GM12865 (cell line): ENCODE results near the gene ERGIC1.

ENCODE experiments used
- DNase-seq: peaks from one replicate; pipeline ENCODE4 v3.0.0; 2010; ENCODE audit warnings: low read depth
- H3K4me3 ChIP-seq: 2 replicates; pipeline ENCODE4 v1.5.1; 2011; ENCODE audit warnings: mild to moderate bottlenecking, low read depth, low read length, control low read depth
- TF ChIP-seq, protein P1 (sequence below): IDR thresholded peaks from 2 replicates; pipeline ENCODE4 v1.5.1; 2011; ENCODE audit warnings: low read length, control low read depth, low read depth, inconsistent platforms; ENCODE audit not compliant: insufficient read depth; ENCODE audit errors: missing control alignments

ERGIC1 gene

DNA sequence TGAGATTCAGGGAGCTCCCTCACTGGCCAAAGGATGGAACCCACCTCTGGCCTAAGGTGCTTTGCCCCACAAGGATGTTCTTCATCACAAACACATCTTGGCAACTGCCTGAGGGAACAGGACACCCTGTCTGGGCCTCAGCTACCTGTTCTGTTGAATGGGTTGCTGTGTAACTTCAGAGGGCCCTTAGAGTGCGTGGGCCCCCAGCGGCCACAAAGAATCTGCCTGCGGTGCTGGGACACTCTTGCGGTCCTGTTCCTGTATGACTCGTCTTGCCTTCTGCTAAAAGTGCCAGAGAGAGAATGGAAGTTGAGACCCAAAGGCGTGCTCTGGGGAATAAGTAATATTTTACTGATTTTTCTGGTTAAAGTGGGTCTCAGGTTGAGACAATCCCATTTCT, 111.1 kb downstream of the ERGIC1 start:
- DNase-seq: no peak
- TF ChIP-seq, protein P1, sequence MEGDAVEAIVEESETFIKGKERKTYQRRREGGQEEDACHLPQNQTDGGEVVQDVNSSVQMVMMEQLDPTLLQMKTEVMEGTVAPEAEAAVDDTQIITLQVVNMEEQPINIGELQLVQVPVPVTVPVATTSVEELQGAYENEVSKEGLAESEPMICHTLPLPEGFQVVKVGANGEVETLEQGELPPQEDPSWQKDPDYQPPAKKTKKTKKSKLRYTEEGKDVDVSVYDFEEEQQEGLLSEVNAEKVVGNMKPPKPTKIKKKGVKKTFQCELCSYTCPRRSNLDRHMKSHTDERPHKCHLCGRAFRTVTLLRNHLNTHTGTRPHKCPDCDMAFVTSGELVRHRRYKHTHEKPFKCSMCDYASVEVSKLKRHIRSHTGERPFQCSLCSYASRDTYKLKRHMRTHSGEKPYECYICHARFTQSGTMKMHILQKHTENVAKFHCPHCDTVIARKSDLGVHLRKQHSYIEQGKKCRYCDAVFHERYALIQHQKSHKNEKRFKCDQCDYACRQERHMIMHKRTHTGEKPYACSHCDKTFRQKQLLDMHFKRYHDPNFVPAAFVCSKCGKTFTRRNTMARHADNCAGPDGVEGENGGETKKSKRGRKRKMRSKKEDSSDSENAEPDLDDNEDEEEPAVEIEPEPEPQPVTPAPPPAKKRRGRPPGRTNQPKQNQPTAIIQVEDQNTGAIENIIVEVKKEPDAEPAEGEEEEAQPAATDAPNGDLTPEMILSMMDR: no peak
- H3K4me3 ChIP-seq: no peak overlapping the region

DNA sequence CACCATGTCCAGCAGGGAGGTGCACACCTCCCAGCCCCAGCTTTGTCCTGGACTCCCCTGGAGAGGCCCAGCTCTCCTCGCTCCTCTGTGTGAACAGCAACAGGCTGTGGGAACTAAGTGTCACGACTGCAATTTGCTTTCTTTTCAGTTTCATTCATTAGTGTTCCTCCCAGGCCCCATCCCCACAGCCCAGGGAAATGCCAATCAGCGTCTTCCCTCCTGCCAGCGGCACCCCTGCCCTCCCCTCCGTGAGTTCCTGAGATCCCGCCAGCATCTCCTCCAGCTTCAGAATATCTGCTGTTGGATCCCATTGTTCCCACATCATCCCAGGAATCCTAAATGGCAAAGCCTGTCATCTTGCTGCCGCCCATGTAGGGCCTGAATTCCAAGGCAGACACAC, 112.1 kb downstream of the ERGIC1 start:
- TF ChIP-seq, protein P1: no peak
- no peak overlapping the region for H3K4me3 ChIP-seq

DNA sequence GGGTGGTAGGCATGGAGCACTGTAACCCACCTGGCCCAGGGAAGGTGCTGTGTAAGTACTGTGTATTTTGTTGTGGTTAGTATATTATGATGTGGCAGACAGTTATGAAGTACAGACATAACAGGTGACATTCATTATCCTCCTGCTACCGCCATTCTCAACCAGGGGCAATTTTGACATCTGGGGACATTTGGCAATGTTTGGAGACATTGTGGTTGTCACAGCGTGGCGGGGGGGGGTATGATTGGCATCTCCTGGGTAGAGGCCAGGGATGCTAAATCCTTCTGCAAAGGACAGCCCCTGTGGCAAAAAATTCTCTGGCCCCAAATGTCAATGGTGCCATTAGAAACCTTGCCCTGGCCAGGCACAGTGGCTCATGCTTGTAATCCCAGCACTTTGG, 115.4 kb downstream of the ERGIC1 start:
- DNase-seq: no peak
- no peak overlapping the region for H3K4me3 ChIP-seq
- TF ChIP-seq, protein P1: no peak

More for the DNA sequence above, 112.1 kb downstream of the ERGIC1 start:
- DNase-seq: no peak

DNA sequence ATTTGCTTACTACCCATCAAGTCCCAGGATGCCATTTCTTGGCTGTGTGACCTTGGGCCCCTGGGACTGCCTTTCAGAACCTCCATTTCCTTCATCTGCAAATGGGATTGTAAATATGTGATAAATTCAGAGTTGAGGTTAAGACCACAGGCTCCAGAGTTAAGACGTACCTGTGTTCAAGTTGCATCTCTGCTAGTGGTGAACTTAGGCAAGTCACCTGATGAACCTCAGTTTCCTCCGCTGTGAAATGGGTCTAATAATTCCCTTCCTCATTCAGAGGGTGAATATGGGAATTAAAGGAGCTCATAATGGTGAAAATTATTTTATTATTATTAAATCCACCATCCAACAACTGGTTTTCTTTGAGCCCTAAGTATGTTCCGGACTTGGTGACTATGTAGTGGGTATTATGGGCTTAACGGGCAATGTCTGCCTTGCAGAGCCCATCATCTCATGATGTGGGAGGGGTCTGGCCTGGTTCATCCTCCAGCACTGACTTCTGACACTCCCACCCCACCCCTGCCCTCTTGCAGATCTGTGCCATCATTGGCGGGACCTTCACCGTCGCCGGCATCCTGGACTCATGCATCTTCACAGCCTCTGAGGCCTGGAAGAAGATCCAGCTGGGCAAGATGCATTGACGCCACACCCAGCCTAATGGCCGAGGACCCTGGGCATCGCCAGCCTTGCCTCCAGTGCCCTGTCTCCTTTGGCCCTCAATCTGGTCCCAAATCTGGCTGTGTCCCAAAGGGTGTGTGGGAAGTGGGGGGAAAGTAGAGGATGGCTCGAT, 116.3 kb downstream of the ERGIC1 start:
- H3K4me3 ChIP-seq: no peak overlapping the region
- no peak for DNase-seq
- TF ChIP-seq, protein P1: no peak

DNA sequence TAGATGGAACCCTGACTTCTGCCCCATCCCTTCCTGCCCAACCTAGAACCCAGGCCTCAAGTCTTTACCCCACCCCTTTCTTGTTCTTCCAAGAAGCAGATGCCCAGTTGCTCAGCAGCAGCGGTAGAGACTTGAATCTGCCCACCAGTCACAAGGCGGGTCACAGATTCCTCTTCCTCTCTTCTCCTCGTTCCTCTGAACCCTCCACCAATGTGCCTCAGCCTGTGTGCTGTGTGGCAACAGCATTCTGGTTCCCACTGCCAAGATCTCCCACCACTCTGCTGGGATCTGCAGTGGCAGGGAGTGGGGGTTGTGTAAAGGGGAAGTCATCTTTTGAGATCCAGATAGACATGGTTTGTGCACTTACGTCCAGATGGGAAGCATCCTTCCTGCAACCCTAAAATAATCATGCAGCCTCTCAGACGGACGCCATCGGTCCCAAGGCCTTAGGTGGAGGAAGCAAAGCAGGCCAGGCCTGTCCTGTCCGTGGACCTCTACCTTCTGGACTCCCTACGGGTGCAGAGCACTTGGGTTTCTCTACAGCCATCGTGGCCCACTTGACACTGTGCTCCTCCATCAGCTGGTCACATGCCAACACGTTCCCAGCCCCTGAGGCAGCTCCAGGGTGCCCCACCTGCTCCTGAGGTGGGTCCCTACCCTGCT, 117.5 kb downstream of the ERGIC1 start:
- DNase-seq: no peak
- H3K4me3 ChIP-seq: no peak overlapping the region
- TF ChIP-seq, protein P1: no peak

DNA sequence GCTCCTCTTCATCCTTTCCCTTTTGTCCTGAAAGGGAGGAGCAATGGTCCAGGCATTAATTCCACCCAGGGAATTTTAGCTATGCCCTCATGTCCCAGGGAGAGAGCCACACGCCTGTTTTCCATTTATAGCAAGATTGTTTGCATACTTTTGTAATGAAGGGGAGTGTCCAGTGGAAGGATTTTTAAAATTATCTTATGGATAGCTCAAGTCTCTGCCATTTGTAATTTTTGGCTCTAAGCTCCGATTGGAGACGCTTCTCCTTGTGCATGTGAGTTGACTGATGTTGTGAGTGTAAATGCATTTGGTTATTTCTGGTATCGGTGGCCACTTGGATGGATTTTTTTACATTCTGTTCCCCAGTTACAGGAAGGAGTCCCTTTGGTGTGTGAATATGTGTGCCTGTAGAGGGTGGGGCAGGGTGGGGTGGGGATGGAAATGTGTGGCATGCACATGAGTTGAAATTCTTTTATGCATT, 118.0 kb downstream of the ERGIC1 start:
- TF ChIP-seq, protein P1: no peak

More for the DNA sequence above, 118.0 kb downstream of the ERGIC1 start:
- H3K4me3 ChIP-seq: no peak overlapping the region
- DNase-seq: no peak
